ENCODE results near the gene CD38. TPM values are rescaled to one million over a fixed set of nuclear protein-coding genes. Genes with fewer than 3 reads are reported as not detected.
A peak's percentile ranks its signal among the peaks of the same experiment; 100 is the strongest.

CD38 gene
- total RNA-seq, 1 donor from 2014 or later: 2.6 TPM

- ATAC-seq: no peak
These were observed 90.0 kb downstream of the CD38 start for GRCh38 chr4:15868111-15868510.

DNA sequence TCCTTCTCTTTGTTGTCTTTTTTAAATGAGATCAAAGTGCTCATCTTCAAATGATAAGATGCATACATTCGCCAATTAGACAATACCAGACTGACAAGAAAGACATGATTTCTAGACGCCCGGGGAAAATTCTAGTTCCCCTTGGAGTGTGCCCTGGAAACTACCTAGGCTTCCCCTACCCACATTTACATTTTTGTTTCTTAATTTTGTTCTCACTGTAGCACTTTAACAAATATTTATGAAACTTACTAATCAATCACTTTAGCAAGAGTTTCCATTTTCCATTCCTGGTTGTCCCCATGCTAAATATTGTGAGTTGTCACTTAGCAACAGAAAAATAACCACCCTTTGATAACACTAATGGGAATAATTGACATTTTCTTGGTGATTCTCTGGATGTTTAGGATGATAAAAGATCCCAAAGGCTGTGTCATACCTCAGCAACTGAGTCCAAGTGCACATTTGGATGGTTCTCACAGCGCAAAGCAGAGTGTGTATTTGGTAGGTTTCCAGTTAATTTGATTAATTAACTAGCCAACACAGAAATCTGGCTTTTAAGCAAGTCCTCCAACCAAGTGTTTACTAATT is 90.8 kb downstream of the CD38 start:
- ATAC-seq: no peak

DNA sequence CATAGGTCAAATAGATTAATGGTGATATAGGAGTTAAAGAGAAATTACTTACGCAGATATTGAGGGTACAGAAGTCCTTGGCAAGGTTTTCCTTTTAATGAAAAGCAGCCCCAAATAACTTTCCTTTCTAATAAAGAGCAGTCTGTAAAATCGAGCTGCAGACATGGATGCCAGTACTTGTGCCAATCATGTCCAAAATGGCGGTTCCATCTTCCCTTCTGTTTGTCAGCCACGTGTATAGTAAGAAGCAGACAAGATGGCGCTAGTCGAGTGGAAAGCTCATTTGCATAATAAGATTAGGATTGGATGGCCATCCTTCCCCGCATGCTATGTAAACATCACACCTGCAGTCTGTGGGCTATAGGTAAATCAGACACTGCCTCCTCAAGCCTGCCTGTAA is 92.0 kb downstream of the CD38 start:
- ATAC-seq: no peak

- ATAC-seq: no peak
These were observed 93.0 kb downstream of the CD38 start for GRCh38 chr4:15870921-15871664.

GRCh38 chr4:15873117-15873516 is 95.0 kb downstream of the CD38 start:
- no peak for ATAC-seq

DNA sequence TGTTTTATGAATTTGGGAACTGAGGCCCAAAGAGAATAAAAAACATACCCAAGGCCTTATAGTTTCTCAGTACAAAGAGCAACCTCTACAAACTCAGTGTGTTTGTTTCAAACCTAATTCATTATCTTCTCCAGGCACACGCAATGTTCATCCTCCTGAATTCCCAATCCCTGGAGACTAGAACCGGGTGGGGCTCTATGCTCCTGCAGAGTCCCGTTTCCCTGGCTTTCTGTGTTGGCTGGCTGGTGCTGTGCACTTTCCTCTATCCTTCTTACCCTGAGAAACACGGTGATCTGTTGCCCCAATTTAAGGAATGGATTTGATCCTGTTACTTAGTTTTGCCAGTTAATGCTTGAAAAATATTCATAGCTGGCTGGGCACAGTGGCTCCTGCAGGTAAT is 96.5 kb downstream of the CD38 start:
- no peak for ATAC-seq

- ATAC-seq: peak; percentile 37
These were observed 97.7 kb downstream of the CD38 start for GRCh38 chr4:15875663-15876460.

DNA sequence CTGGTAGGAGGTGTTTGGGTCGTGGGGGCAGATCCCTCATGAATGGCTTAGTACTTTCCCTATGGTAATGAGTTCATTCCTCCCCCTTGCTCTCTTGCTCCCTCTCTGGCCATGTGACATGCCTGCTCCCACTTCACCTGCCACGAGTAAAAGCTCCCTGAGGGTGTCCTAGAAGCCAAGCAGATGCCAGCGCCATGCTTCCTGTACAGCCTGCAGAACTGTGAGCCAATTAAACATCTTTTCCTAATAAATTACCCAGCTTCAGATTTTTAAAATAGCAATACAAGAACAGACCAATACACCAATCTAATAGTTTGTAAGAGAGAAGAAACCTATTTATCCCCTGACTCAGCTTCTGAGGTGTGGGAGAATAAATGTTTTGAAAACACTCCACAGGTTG is 99.9 kb downstream of the CD38 start:
- ATAC-seq: no peak

DNA sequence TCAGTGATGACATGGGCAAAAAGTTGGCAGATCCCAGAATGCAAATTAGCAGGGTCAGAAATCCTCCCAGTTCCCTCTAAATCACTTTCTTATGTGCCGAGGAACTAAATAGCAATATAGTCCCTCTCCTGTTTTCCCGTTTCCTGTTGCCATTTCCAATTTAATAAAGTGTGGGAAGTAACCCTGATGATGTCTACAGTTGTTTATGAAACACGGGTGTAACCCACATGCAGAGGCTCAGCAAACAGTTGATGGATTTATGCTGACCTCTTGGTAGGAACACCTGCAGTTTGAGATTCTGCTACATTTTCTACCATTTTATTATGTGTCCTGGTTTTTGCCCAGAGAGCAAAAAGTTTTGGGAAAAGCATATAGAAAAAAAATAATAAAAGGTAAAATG is 103.7 kb downstream of the CD38 start:
- no peak for ATAC-seq

- ATAC-seq: peak; percentile 91
These were observed 104.6 kb downstream of the CD38 start for GRCh38 chr4:15882675-15883086.

- peak; percentile 77 for ATAC-seq
These were observed 105.6 kb downstream of the CD38 start for GRCh38 chr4:15883610-15884243.

- ATAC-seq: no peak
These were observed 106.5 kb downstream of the CD38 start for GRCh38 chr4:15884666-15885065.

GRCh38 chr4:15885422-15885821 is 107.3 kb downstream of the CD38 start:
- no peak for ATAC-seq

DNA sequence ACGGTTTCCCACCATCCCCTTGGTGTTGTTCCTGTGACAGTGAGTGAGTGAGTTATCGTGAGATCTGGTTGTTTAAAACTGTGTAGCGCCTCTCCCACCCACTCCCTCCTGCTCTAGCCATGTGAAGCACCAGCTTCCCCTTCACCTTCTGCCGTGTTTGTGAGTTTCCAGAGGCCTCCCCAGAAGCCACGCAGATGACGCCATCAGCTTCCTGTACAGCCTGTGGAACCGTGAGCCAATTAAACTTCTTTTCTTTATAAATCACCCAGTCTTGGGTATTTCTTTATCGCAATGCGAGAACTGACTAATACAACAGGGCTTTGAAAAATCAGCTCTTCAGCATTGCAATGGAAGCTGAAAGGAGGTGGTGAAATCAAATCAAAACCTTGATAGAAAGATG is 110.4 kb downstream of the CD38 start:
- ATAC-seq: no peak

GRCh38 chr4:15890246-15890829 is 112.2 kb downstream of the CD38 start:
- ATAC-seq: peak; percentile 12

DNA sequence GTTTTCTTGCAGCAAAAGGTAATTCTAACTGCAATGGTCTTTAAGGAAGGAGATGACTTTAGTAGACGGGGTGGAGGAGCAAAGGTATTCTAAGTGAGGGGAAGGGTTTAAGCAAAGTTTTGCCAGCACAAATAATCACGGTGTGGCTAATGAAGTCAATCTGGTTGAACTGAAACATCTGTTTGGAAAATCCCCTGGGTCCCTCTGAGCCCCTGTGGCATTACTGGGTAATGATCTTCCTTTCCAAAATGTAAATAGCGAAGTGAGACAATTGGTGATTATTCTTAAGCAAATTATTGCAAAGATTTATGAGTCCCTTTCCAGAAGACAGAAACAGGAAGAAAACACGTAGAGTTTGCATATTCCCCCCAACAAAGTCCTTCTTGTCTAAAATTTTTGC is 113.2 kb downstream of the CD38 start:
- ATAC-seq: no peak

DNA sequence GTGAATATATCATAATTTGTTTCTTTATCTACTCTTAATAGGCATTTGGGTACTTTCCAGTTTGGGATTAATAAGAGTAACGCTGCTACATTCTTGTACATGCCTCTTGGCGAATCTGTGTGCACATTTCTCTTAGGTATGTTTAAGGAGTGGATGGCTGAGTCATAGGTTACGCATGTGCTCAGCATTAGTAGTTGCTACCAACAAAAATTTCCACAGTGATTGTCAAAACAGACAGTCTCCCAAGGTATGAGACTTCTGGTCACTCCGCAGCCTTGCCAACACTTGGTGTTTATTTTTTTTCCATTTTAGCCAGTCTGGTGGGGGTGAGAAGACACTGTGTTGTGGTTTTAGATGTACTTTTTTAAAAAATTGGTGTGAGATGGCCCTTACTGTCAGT is 115.8 kb downstream of the CD38 start:
- ATAC-seq: peak; percentile 92

DNA sequence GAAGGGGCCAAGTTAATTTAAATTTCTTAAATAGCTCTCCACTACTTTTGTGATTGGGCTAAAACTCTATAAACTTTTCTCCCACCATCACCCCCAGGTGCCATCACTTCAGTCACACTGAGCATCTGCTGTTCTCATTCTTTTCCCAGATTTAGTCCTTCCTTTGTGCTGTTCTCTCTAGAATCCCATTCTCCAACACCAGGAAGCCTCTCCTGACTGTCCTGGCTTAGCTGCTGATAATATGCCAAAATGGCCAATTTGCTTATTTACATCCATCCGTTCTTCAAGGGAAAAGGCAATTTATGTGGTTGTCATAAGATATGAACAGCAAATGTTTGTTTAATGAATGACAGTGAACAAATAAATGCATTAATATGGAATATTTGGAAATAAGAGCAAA is 116.3 kb downstream of the CD38 start:
- ATAC-seq: no peak

- peak; percentile 57 for ATAC-seq
These were observed 117.1 kb downstream of the CD38 start for GRCh38 chr4:15894921-15895916.

DNA sequence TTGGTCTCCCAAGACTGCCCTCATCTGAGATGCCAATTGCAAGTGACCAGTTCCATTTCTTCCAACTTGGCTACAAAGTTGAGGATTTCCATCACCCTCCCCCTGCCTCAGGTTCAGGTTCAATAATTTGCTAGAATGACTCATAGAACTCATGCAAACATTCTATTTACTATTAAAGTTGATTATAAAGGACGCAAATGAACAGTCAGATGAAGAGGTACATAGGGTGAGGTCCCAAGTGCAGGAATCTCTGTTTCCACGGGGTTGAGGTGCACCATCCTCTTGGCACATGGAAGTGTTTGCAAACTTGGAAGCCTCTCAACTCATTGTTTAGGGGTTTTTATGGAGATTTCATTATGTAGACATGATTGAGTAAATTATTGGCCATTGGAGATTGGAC is 119.4 kb downstream of the CD38 start:
- no peak for ATAC-seq

GRCh38 chr4:15898902-15899301 is 120.8 kb downstream of the CD38 start:
- ATAC-seq: peak; percentile 85

- ATAC-seq: no peak
These were observed 121.4 kb downstream of the CD38 start for GRCh38 chr4:15899511-15899910.

All from esophagus mucosa (tissue), 1 donor.